PC-3 (cell line): ENCODE measurements around the gene RFC1. TPM values are rescaled to one million over a fixed set of nuclear protein-coding genes. Genes with fewer than 3 reads are reported as not detected.

Experiments used
- ATAC-seq: fragments of 200-7000 bp; cut with Tn5 transposase; 2 replicates; pipeline ENCODE4 v1.9.1; 2020; ENCODE audit warnings: mild to moderate bottlenecking, moderate library complexity
- BruUV-seq: library from RNA; stranded (reverse); fragments of 400-500 nt; replicated peaks from 2 replicates; lab custom pipeline; 2021; lab: Mats Ljungman, UMichigan
- CTCF ChIA-PET: fragments of 300-600 bp; sonication (Branson Sonifier 250); formaldehyde crosslinking; loops from one replicate; lab custom pipeline; 2022; ENCODE audit warnings: antibody characterized with exemption; lab: Charles Lee
- POLR2A ChIA-PET: fragments of 300-600 bp; sonication (Branson Sonifier 250); formaldehyde crosslinking; loops from one replicate; lab custom pipeline; 2022; ENCODE audit warnings: antibody characterized with exemption; ENCODE audit not compliant: unreplicated experiment; lab: Charles Lee
- DNase-seq: peaks from one replicate; pipeline ENCODE4 v3.0.0-alpha.2; 2015
- H2AFZ ChIP-seq: fragments of 300-600 bp; sonication (generic); 2 replicates; pipeline ENCODE4 v1.6.0; 2016; ENCODE audit warnings: antibody characterized with exemption, low read length
- H3F3A ChIP-seq: fragments of 300-600 bp; sonication (generic); one replicate; pipeline ENCODE4 v1.6.0; 2017; ENCODE audit warnings: antibody characterized with exemption, low read length, control low read depth, mild to moderate bottlenecking; ENCODE audit not compliant: unreplicated experiment
- H3K27ac ChIP-seq: fragments of 300-600 bp; sonication (generic); 2 replicates; pipeline ENCODE4 v1.5.1; 2016; ENCODE audit warnings: mild to moderate bottlenecking, low read length
- H3K27me3 ChIP-seq: fragments of 300-600 bp; sonication (generic); 2 replicates; pipeline ENCODE4 v1.6.1; 2016; ENCODE audit warnings: low read length, mixed read lengths
- H3K36me3 ChIP-seq: fragments of 300-600 bp; sonication (generic); 2 replicates; pipeline ENCODE4 v1.6.1; 2016; ENCODE audit warnings: low read depth, mixed run types, low read length, mixed read lengths
- H3K4me1 ChIP-seq: fragments of 300-600 bp; sonication (generic); 2 replicates; pipeline ENCODE4 v1.5.1; 2016; ENCODE audit warnings: low read length; ENCODE audit not compliant: insufficient read depth
- H3K4me2 ChIP-seq: fragments of 300-600 bp; sonication (generic); 2 replicates; pipeline ENCODE4 v1.6.0; 2016; ENCODE audit warnings: low read length
- H3K4me3 ChIP-seq: fragments of 300-600 bp; sonication (generic); 2 replicates; pipeline ENCODE4 v1.5.1; 2016; ENCODE audit warnings: mild to moderate bottlenecking, low read length, mixed read lengths
- H3K79me2 ChIP-seq: fragments of 300-600 bp; sonication (generic); 2 replicates; pipeline ENCODE4 v1.6.1; 2017; ENCODE audit warnings: low read length, mixed read lengths
- H3K9ac ChIP-seq: fragments of 300-600 bp; sonication (generic); 2 replicates; pipeline ENCODE4 v1.6.0; 2016; ENCODE audit warnings: mild to moderate bottlenecking, low read length
- H3K9me2 ChIP-seq: fragments of 300-600 bp; sonication (generic); replicated peaks from 2 replicates; pipeline ENCODE4 v1.6.1; 2016; ENCODE audit warnings: mixed run types, low read length, mixed read lengths
- H3K9me3 ChIP-seq: fragments of 300-600 bp; sonication (generic); 2 replicates; pipeline ENCODE4 v1.6.1; 2016; ENCODE audit warnings: low read length, mixed read lengths
- H4K20me1 ChIP-seq: fragments of 300-600 bp; sonication (generic); 2 replicates; pipeline ENCODE4 v1.6.1; 2016; ENCODE audit warnings: low read length, mixed read lengths
- CTCF ChIP-seq: fragments of 300-600 bp; sonication (generic); conservative IDR thresholded peaks from 2 replicates; pipeline ENCODE4 v1.5.1; 2017; ENCODE audit warnings: antibody characterized with exemption, low read depth, mild to moderate bottlenecking, low read length
- EZH2 ChIP-seq: fragments of 300-600 bp; sonication (generic); IDR thresholded peaks from one replicate; pipeline ENCODE4 v1.6.1; 2017; ENCODE audit warnings: antibody characterized with exemption, mild to moderate bottlenecking, low read length; ENCODE audit not compliant: unreplicated experiment
- EZH2phosphoT487 ChIP-seq: fragments of 300-600 bp; sonication (generic); IDR thresholded peaks from 2 replicates; pipeline ENCODE4 v1.6.1; 2018; ENCODE audit warnings: mild to moderate bottlenecking, antibody characterized with exemption, low read length, borderline replicate concordance
- intact Hi-C: fragments of 100-400 bp; cut with micrococcal nuclease; formaldehyde crosslinking; loops from 2 replicates; pipeline ENCODE4 v1.9.0; 2023
- total RNA-seq: library from RNA; depleted of rRNA; stranded (reverse); fragments of >200 nt; gene quantifications from 2 replicates; pipeline ENCODE4 v1.2.3, GENCODE V29; 2014

Gene RFC1
- total RNA-seq, 1 experiment from 2014 or later: 43.9 TPM

DNA sequence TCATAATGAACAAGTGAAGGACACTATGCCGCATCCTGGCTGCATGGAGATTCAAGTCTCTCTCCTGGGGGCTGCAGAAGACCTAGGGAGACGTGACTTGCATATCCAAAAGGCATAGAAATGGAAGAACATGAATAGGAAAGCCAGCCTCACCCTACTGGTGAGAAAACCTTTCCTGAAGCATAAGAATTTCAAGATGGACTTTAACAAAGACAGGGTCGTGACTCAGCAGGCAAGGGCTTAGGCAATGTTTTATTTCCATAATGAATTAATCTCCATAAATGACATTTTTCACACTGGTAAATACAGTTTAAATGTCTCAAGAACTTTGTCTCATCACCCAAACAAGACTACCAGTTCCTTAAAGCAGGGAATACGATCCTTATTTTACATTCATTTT lies 78.9 kb downstream of the RFC1 start:
- H3K27ac ChIP-seq: no peak overlapping the region
- H4K20me1 ChIP-seq: no peaks in the 10 kb centered on the region
- H3K4me2 ChIP-seq: no peak overlapping the region
- intact Hi-C loops: no loop called here
- no TSS peak for BruUV-seq
- H2AFZ ChIP-seq: no peak overlapping the region
- DNase-seq (no peak), ATAC-seq (no peak)
- H3K36me3 ChIP-seq: peaks cover 27% of the 10 kb centered on the region
- H3K9ac ChIP-seq: no peak overlapping the region
- no peaks in the 10 kb centered on the region for H3K27me3 ChIP-seq
- H3K9me3 ChIP-seq: no peaks in the 10 kb centered on the region
- ChIA-PET POLR2A (no interaction called here), CTCF (no interaction called here)
- H3K79me2 ChIP-seq: no peaks in the 10 kb centered on the region
- TF ChIP-seq CTCF (no peak), EZH2phosphoT487 (no peak), EZH2 (no peak)
- H3F3A ChIP-seq: no peaks in the 10 kb centered on the region
- H3K4me3 ChIP-seq: no peak overlapping the region
- H3K9me2 ChIP-seq: no peaks in the 10 kb centered on the region
- H3K4me1 ChIP-seq: no peaks in the 10 kb centered on the region

DNA sequence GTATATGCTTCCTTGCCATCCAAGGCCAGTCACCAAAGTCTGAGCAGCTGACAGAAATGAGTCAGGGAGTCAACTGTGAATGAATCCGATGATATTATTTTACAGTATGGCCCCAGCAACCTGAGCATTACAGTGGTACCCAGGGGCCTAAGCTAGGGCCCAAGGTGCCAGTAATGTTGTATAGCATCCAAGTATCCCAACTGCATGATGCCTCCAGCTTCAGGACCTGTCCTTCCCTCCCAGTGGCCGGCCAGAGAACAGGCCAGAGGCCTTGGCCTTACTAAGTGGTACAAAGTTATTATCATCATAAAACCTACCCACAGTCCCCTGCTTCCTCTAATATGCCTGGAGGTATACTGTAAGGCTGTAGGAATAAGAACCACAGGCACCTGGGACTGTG lies 79.9 kb downstream of the RFC1 start:
- ChIA-PET CTCF (no interaction called here), POLR2A (interaction anchor here (0.5 kb wide), 1 partner anchor 253 kb away, joined by 3 read pairs; no protein-coding TSS in a partner anchor)
- no peak overlapping the region for H3K27ac ChIP-seq
- intact Hi-C loops: no loop called here
- no peaks in the 10 kb centered on the region for H3K9me2 ChIP-seq
- no peak overlapping the region for H3K4me2 ChIP-seq
- no peak for DNase-seq
- no peaks in the 10 kb centered on the region for H3K9me3 ChIP-seq
- no peaks in the 10 kb centered on the region for H3K4me1 ChIP-seq
- H2AFZ ChIP-seq: no peak overlapping the region
- no peak overlapping the region for H3K4me3 ChIP-seq
- BruUV-seq: no TSS peak
- ATAC-seq: peak; percentile 18; the same call in 1 of the 2 replicates
- H3K9ac ChIP-seq: no peak overlapping the region
- TF ChIP-seq EZH2 (no peak), CTCF (no peak), EZH2phosphoT487 (no peak)
- H4K20me1 ChIP-seq: no peaks in the 10 kb centered on the region
- H3K36me3 ChIP-seq: peaks cover 27% of the 10 kb centered on the region
- H3F3A ChIP-seq: no peaks in the 10 kb centered on the region
- H3K27me3 ChIP-seq: no peaks in the 10 kb centered on the region
- H3K79me2 ChIP-seq: no peaks in the 10 kb centered on the region

DNA sequence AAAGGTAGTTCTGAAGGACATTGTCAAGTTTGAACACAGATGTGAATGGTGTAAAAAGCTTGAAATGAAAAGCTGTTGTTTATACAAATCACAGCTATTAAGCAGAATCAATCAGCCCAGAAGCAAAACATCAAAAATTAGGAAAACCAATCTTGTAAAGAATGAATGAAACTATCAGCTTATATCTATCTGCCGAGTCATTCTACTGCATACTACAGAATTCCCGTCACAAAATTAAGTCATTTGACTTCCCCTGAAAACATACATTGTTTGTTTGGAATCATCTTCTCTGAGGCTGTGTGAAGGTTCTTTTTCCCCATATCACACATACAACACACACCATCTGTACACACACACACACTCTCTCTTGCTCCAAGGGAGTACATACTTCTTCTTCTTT lies 80.3 kb downstream of the RFC1 start:
- intact Hi-C loops: no loop called here
- CTCF ChIA-PET: no interaction called here
- no peaks in the 10 kb centered on the region for H3K27me3 ChIP-seq
- H3K9ac ChIP-seq: no peak overlapping the region
- H3K79me2 ChIP-seq: no peaks in the 10 kb centered on the region
- H3F3A ChIP-seq: no peaks in the 10 kb centered on the region
- H3K9me2 ChIP-seq: no peaks in the 10 kb centered on the region
- H3K36me3 ChIP-seq: peaks cover 27% of the 10 kb centered on the region
- no peaks in the 10 kb centered on the region for H4K20me1 ChIP-seq
- no peak overlapping the region for H3K27ac ChIP-seq
- no TSS peak for BruUV-seq
- H3K4me2 ChIP-seq: no peak overlapping the region
- POLR2A ChIA-PET: no interaction called here
- no peak overlapping the region for H3K4me3 ChIP-seq
- ATAC-seq (no peak), DNase-seq (no peak)
- no peaks in the 10 kb centered on the region for H3K9me3 ChIP-seq
- H3K4me1 ChIP-seq: no peaks in the 10 kb centered on the region
- no peak overlapping the region for H2AFZ ChIP-seq
- TF ChIP-seq CTCF (no peak), EZH2 (no peak), EZH2phosphoT487 (no peak)
